ENCODE data around the gene EVA1A.

EVA1A gene

DNA sequence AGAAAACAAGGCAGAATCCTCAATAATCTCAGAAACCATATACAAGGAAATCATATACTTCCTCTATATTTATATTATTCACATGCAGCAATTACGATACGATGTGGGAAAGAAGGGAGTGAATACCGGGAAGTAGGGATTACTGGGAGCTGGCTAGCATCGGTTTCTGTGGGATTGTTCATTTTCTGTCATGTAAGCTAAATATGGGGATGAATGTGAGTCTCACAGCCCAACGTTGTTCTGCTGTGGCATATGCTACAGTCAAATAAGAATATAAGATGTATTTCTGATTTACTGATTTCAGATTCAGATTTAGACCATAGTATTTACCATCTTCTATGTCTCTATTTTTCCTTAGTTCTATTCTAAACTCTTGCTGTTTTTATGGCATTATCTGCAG is 113.6 kb downstream of the EVA1A start:
- no peak overlapping the region for H3K4me3 ChIP-seq (ENCODE audit: control insufficient read depth, low read depth, low read length)
- no peak for DNase-seq (ENCODE audit: low read depth)
- TF ChIP-seq, protein P1, sequence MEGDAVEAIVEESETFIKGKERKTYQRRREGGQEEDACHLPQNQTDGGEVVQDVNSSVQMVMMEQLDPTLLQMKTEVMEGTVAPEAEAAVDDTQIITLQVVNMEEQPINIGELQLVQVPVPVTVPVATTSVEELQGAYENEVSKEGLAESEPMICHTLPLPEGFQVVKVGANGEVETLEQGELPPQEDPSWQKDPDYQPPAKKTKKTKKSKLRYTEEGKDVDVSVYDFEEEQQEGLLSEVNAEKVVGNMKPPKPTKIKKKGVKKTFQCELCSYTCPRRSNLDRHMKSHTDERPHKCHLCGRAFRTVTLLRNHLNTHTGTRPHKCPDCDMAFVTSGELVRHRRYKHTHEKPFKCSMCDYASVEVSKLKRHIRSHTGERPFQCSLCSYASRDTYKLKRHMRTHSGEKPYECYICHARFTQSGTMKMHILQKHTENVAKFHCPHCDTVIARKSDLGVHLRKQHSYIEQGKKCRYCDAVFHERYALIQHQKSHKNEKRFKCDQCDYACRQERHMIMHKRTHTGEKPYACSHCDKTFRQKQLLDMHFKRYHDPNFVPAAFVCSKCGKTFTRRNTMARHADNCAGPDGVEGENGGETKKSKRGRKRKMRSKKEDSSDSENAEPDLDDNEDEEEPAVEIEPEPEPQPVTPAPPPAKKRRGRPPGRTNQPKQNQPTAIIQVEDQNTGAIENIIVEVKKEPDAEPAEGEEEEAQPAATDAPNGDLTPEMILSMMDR (conservative IDR thresholded peaks at IDR 0.05; ENCODE audit: control insufficient read depth, insufficient read depth, low read depth, low read length): no peak
